Measurements from ENCODE around the gene PPP1R3D. TPM values are rescaled to one million over a fixed set of nuclear protein-coding genes. Genes with fewer than 3 reads are reported as not detected.
"Not testable (repeated sequence)": the region's sequence is repeated elsewhere in the genome, so short reads cannot be mapped to it uniquely, and the experiment has no call there.

Gene PPP1R3D
- total RNA-seq, 1 experiment from 2014 or later: 2.8 TPM

DNA sequence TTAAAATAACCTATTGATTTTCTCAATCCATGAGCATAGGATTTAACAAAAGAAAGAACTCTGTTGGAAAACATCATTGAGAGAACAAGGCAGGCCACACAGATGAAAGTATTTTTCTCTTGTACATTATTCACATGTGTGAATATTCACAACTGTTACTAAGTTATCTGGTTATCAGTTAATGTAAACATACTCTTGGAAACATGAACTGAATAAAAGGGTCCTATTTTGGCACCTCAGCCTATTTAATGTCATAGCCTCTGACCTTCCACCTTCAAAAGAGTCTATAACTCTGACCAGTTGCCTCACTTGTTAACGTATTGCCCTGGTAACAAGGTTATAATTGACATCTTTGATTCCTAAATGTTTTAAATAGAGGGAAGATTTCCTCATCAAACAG is 14.7 kb downstream of the PPP1R3D start:
- DNase-seq (ENCODE audit: low spot score): no peak

DNA sequence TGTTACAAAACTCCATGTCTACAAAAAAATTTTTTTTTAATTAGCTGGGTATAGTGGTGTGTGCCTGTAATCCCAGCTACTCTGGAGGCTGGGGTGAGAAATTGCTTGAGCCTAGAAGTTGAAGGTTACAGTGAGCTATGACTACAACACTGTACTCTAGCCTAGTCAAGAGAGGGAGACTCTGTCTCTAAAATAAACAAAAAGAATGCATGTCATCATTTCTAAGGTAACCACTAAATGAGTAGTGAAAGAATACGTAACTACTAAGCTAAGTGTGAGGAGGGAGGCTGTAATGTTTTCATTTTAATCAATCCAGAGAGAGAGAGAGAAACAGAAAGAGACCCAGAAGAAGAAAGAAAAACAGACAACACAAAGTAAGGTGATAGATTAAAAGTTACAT is 16.6 kb downstream of the PPP1R3D start:
- peak; percentile 17 for DNase-seq (ENCODE audit: low spot score)

DNA sequence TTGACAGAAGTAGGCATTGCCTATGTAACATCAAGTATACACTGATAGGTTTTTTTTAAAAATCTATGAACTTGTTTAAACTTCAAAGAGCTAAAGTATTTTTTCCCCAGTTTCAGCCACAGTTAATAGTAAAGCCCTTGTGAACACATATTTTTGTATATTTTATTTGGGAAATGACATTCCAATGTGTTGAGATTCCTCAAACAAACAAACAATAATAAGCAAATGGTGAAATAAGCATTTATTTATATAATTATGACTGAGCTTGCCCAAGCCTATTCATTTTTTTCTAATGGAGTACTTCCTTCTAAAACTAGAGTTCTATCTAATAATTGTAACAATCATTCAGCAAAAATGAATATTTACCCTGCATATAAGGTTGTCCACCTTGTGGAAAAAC is 19.2 kb downstream of the PPP1R3D start:
- DNase-seq (ENCODE audit: low spot score): no peak

DNA sequence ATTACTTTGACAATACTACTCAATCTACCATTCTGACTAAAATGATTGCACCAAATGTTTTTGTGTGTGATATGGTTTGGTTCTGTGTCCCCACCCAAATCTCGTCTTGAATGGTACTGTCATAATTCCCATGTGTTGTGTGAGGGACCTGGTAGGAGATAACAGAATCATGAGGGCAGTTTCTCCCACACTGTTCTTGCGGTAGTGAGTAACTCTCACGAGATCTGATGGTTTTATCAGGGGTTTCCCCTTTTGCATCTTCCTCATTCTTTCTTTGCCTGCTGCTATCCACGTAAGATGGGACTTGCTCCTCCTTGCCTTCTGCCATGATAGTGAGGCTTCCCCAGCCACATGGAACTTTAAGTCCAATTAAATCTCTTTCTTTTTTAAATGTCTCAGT is 27.5 kb downstream of the PPP1R3D start:
- no peak for DNase-seq (ENCODE audit: low spot score)

DNA sequence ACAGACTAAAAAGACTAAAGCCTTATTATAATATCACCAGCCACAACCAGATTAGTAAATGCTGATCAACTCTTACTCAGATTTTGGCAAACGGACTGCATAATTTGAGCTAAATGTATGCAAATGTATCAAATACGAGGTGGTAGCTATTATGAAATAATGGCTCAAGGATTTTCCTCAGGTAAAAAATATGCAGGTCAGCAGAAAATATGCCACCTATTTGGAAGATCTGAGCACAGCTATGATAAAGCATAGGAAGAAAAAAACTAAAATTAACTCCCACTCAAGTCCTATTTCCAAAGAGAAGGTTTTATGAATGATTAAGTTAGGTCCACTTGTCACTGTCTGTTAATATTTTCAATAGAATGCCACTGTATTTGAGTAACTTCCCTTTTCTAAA is 29.1 kb downstream of the PPP1R3D start:
- no peak for DNase-seq (ENCODE audit: low spot score)

DNA sequence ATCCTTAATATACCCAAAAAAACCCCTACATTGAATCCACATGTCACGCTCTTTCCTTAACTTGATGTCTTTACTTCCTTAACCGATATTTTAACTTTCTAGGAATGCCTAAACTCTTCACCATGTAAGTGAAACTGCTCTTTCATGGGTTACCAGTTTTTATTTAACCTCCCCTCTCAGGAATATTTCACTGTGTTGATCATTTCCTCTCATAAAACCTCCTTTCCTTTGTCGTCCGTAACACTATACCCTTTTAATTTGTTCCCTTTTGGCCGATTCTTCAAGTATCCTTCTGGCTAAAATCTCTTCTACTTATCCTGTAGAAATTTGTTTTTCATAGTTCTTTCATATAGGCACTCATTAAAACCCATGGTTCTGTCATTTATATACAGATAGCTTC is 31.2 kb downstream of the PPP1R3D start:
- DNase-seq (ENCODE audit: low spot score): no peak

DNA sequence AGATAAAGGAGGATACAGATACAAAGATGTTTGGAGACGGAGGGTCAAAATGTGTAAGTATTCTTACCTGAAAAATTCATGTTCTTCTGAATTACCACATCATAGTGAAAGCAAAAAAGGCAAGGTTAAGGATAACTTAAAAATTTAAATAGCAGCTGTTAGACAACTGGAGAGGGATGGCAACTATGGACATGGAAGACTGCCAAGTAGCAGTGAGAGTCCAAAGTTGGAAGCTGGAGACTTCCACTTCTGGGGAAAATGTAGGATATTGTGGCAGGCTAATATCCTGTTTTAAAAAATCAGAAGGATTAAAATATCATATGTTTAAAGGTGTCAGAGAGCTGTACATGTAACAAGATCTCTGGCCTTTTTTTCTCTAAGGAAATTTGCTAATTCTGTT is 36.5 kb downstream of the PPP1R3D start:
- DNase-seq (ENCODE audit: low spot score): no peak

DNA sequence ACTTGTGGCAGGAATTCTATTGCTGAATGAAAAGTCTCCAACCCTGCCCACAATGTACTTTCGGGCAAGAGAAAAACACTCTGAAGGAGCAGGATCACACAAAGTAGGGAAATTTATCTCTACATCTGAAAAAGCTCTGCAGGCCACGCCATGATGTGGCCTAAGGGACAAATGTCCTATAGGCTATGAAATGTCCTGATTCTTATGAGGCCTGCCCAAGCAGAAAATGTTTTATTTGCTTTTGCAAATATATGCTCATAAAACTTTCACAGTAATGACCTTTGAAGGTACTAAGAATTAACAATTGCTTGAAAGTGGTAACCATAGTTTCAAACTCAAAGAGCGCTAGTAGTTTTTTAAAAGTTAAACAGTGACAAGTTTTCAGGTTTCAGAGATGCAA is 37.6 kb downstream of the PPP1R3D start:
- no peak for DNase-seq (ENCODE audit: low spot score)

DNA sequence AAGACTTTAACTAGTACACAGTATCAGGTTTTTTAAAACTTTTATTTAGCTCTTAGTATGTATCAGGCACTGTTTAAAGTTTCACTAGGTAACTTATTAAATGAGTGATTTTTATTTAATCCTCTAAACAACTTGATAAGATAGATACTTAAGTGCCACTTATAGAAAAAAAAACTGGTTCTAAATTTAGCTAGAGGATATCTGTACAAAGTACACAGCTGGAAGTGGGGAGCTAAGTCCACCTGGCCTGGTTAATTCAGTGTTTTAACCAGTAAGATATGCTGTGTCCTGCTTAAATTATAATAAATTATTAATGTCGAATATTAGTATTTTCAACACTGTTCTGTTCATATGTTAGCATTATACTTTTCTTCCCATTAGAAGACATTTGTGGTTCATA is 44.2 kb downstream of the PPP1R3D start:
- no peak for DNase-seq (ENCODE audit: low spot score)

DNA sequence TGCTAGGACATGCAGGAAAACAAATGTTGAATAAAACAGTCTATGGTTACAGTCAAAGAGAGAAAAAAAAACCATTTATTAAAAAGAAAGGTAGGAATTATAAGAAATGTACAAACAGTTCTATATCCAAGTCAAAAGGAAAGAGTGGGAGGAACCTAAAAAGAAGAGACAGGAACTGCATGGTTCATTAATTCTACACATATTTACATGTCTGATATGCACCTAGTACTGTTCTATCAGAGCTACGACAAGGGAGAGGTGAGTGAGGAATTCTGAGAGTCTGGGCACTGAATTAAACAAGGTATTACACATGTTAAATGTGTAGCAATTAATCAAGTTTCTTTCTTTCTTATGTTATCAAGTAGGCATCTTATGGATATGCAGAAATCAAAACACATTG is 48.5 kb downstream of the PPP1R3D start:
- no peak for DNase-seq (ENCODE audit: low spot score)

DNA sequence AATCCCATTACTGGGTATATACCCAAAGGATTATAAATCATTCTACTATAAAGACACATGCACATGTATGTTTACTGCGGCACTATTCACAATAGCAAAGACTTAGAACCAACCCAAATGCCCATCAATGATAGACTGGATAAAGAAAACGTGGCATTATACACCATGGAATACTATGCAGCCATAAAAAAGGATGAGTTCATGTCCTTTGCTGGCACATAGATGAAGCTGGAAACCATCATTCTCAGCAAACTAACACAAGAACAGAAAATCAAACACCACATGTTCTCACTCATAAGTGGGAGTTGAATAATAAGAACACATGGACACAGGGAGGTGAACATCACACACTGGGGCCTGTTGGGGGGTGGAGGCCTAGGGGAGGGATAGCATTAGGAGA is 50.1 kb downstream of the PPP1R3D start:
- DNase-seq (ENCODE audit: low spot score): not testable (repeated sequence)

DNA sequence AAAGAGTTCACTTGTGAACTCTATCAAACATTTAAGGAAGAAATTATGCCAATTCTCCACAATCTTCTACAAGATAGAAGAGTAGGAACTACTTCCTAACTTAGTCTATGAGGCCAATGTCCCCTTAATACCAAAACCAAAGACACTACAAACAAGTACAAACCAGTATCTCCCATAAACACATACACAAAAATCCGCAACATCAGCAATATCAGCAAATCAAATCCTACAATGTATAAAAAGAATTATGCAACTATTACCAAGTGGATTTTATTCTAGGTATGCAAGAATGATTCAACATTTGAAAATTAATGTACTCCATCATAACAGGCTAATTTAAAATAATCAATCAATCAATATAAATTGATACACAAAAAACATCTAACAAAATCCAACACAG is 52.1 kb downstream of the PPP1R3D start:
- no peak for DNase-seq (ENCODE audit: low spot score)

Other genes with a start within 250 kb of the PPP1R3D start
- 0.23 and 2.1 TPM in 2 replicates for gene SYCP2, start 6.7 kb downstream of the PPP1R3D start, total RNA-seq (2014; rRNA removed; shearing (Covaris generic))
- gene FAM217B, start 84 bp upstream of the PPP1R3D start, total RNA-seq (2014; rRNA removed; shearing (Covaris generic)): 2.8 and 3.6 TPM in 2 replicates
- 0.21 TPM in 1 of 2 replicates, not detected in the other for gene CDH26, start 18.1 kb upstream of the PPP1R3D start, total RNA-seq (2014; rRNA removed; shearing (Covaris generic))